Subcutaneous abdominal adipose tissue (tissue), 5 donors: ENCODE results near the gene ST8SIA5.
A peak's percentile ranks its signal among the peaks of the same experiment; 100 is the strongest.

ENCODE experiments used
- H3K27ac ChIP-seq: one replicate; pipeline ENCODE4 v1.7.0; 2013; ENCODE audit warnings: low read depth, mild to moderate bottlenecking, inconsistent platforms, low read length, moderate library complexity
- H3K27me3 ChIP-seq, 5 donors: one replicate each; pipeline ENCODE4 v1.7.0; 2013; ENCODE audit warnings: low read length in 5 of 5, inconsistent platforms in 1 of 5; ENCODE audit not compliant: control insufficient read depth in 5 of 5, insufficient read depth in 4 of 5
- H3K36me3 ChIP-seq, 5 donors: one replicate each; pipeline ENCODE4 v1.7.0; 2013; ENCODE audit warnings: low read length in 5 of 5; ENCODE audit not compliant: control insufficient read depth in 5 of 5, insufficient read depth in 5 of 5
- H3K4me1 ChIP-seq, 5 donors: one replicate each; pipeline ENCODE4 v1.7.0; 2013; ENCODE audit warnings: low read length in 5 of 5, mild to moderate bottlenecking in 3 of 5, moderate library complexity in 1 of 5; ENCODE audit not compliant: control insufficient read depth in 5 of 5, insufficient read depth in 5 of 5
- H3K4me3 ChIP-seq, 5 donors: one replicate each; pipeline ENCODE4 v1.7.0; 2013; ENCODE audit warnings: low read length in 5 of 5, low read depth in 1 of 5
- H3K9ac ChIP-seq, 5 donors: one replicate each; pipeline ENCODE4 v1.7.0; 2013; ENCODE audit warnings: low read length in 5 of 5, mild to moderate bottlenecking in 4 of 5, moderate library complexity in 3 of 5
- H3K9me3 ChIP-seq, 5 donors: one replicate each; pipeline ENCODE4 v1.7.0; 2013; ENCODE audit warnings: low read length in 5 of 5; ENCODE audit not compliant: control insufficient read depth in 5 of 5
- donor health status: healthy.
- donor health status: healthy.
- donor health status: healthy.
- donor health status: healthy.
- donor health status: healthy.

ST8SIA5 gene

DNA sequence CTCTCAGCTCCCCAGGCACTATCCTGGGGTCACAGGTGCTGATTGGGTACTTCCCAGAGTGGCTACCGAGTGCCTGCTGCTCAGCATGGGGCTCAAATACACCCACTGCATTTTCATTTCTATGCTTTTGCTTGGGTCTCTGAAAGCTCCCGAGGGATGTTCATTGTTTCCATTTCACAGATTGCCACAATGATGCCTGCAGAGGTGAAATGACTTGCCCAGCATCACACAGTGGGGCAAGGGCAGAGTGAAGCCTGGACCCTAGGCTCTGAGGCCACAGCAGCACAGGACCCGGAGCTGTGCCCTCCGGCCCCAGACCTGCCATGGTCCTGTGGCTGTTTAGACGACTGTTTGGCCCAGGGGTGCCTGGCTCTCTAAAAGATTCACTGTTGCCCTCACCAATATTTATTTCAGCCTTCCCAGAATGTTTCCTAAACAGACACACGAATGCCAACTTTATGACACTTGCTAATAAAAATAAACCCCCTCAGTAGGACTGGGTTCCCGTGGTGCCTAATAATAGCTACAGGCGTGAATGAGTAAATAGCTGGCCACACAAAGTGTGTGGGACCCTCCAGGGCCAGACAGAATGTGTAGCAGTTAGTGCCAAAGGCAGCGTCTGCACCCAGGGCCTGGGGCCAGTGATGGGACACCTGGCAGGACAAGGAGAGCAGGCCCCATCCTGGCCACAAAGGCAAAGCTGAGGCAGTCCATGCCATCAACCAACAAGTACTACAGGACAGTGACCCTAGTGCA is 11.5 kb upstream of the ST8SIA5 start:
- Histone ChIP-seq H3K27me3 (peaks cover 0 to 7% (median 0%) of the 10 kb centered on the region in 5 donors), H3K27ac (no peak overlapping the region), H3K4me1 (peaks cover 0 to 4% (median 0%) of the 10 kb centered on the region in 5 donors), H3K4me3 (no peak overlapping the region), H3K9ac (no peak overlapping the region), H3K36me3 (no peaks in the 10 kb centered on the region), H3K9me3 (no peaks in the 10 kb centered on the region)

GRCh38 chr18:46767217-46767616 is 10.4 kb upstream of the ST8SIA5 start:
- Histone ChIP-seq H3K27ac (no peak overlapping the region), H3K4me1 (peaks cover 0 to 4% (median 0%) of the 10 kb centered on the region in 5 donors)

GRCh38 chr18:46764586-46764985 is 7.7 kb upstream of the ST8SIA5 start:
- H3K27me3 ChIP-seq: peaks cover 2 to 17% (median 11%) of the 10 kb centered on the region in 5 donors
- H3K36me3 ChIP-seq: no peaks in the 10 kb centered on the region
- H3K9me3 ChIP-seq: no peaks in the 10 kb centered on the region
- no peak overlapping the region for H3K4me3 ChIP-seq
- peaks cover 0 to 2% (median 0%) of the 10 kb centered on the region in 5 donors for H3K4me1 ChIP-seq
- H3K9ac ChIP-seq: no peak overlapping the region
- no peak overlapping the region for H3K27ac ChIP-seq

More at GRCh38 chr18:46767217-46767616, 10.4 kb upstream of the ST8SIA5 start:
- Histone ChIP-seq H3K27me3 (peaks cover 0 to 10% (median 4%) of the 10 kb centered on the region in 5 donors), H3K36me3 (no peaks in the 10 kb centered on the region), H3K4me3 (no peak overlapping the region), H3K9me3 (no peaks in the 10 kb centered on the region), H3K9ac (no peak overlapping the region)

DNA sequence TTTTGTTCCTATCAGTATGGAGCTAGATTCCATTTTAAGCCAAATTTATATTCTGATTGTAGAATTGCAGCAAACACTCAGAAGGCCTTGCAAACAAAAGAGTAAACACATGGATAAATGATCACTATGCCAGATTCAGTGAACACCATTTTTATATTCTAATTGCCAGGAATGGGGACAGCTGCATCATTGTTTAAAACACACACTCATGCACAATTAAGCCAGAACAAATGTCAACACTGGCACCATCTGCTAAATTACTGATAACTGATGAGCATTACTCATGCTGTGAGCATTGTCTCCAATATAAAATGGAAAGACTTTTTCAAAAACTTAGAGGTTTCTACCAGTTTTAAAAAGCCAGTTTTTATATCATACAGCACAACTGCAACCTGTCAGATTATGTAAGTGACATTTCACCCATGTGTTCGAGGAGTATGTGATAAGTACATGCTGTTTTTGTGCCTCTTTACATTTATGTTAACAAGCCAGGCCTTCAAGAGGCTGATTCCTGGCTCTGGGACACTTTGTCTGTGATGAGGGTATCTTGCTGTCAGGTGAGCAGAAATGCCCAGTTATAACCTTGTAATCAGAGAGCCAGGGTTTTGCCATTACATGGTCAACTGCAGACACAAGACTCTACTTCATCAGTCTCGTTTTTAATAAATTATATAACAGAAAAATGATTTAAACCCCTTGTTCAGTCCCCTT is 4.4 kb upstream of the ST8SIA5 start:
- H3K4me1 ChIP-seq: peaks cover 0 to 20% (median 18%) of the 10 kb centered on the region in 5 donors
- H3K27me3 ChIP-seq: peaks cover 16 to 46% (median 28%) of the 10 kb centered on the region in 5 donors
- no peak overlapping the region for H3K27ac ChIP-seq
- H3K9ac ChIP-seq: no peak overlapping the region
- no peaks in the 10 kb centered on the region for H3K36me3 ChIP-seq
- no peak overlapping the region for H3K4me3 ChIP-seq
- H3K9me3 ChIP-seq: no peaks in the 10 kb centered on the region

DNA sequence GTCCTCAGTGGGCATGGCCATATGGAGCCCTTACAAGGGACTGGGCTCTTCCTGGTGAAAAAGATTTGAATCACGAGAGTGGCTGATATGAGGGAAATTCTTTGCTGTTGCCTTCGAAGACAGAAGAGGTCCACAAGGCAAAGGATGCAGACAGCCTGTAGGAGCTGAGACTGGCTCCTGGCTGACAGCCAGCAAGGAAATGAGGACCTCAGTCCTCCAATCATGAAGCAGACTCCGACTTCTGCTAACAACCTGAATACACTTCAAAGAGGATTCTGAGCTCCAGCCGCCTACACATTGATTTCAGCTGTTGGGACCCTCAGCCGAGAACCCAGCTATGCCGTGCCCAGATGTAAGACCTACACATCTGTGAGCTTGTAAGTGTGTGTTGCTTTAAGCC is 3.0 kb upstream of the ST8SIA5 start:
- no peak overlapping the region for H3K4me3 ChIP-seq
- H3K27me3 ChIP-seq: peaks cover 20 to 58% (median 40%) of the 10 kb centered on the region in 5 donors
- H3K36me3 ChIP-seq: no peaks in the 10 kb centered on the region
- no peaks in the 10 kb centered on the region for H3K9me3 ChIP-seq
- H3K4me1 ChIP-seq: peaks cover 0 to 26% (median 24%) of the 10 kb centered on the region in 5 donors
- no peak overlapping the region for H3K9ac ChIP-seq
- no peak overlapping the region for H3K27ac ChIP-seq

GRCh38 chr18:46756025-46756558 is 761 bp downstream of the ST8SIA5 start:
- Histone ChIP-seq H3K27me3 (peaks cover 20 to 51% (median 35%) of the 10 kb centered on the region in 5 donors), H3K4me1 (peaks cover 0 to 26% (median 24%) of the 10 kb centered on the region in 5 donors), H3K9me3 (no peaks in the 10 kb centered on the region), H3K36me3 (no peaks in the 10 kb centered on the region), H3K9ac (no peak overlapping the region), H3K27ac (no peak overlapping the region), H3K4me3 (peak overlapping the region in 2 of 5 donors; percentile 39 to 53)

GRCh38 chr18:46755315-46756024 is 1.4 kb downstream of the ST8SIA5 start:
- Histone ChIP-seq H3K4me3 (peak overlapping the region in 1 of 5 donors; percentile 53), H3K27me3 (peaks cover 20 to 50% (median 35%) of the 10 kb centered on the region in 5 donors), H3K9me3 (no peaks in the 10 kb centered on the region), H3K27ac (no peak overlapping the region), H3K4me1 (peaks cover 0 to 26% (median 24%) of the 10 kb centered on the region in 5 donors), H3K36me3 (no peaks in the 10 kb centered on the region), H3K9ac (no peak overlapping the region)

GRCh38 chr18:46754661-46755292 is 2.1 kb downstream of the ST8SIA5 start:
- H3K36me3 ChIP-seq: no peaks in the 10 kb centered on the region
- H3K4me1 ChIP-seq: peaks cover 0 to 26% (median 24%) of the 10 kb centered on the region in 5 donors
- no peak overlapping the region for H3K4me3 ChIP-seq
- no peak overlapping the region for H3K9ac ChIP-seq
- no peak overlapping the region for H3K27ac ChIP-seq
- H3K27me3 ChIP-seq: peaks cover 20 to 43% (median 33%) of the 10 kb centered on the region in 5 donors
- H3K9me3 ChIP-seq: no peaks in the 10 kb centered on the region

DNA sequence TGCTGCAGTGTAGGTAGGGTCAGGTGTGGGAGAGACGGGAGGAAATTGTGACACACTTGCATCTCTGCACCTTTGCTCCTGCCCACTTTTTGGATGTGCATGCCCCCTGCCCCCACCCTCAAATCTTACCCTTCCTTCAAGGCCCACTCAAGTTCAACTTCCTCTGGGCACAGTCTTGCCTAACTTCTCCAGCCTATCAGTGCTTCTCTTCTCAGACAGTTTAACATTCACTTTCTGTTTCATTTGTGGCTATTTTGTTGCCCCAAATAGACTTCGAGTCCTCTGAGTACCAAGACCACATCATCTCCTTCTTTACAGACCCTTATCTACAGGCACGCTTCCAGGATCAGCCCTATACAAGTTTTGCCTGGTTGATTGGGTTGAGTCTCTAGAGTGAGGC is 2.7 kb downstream of the ST8SIA5 start:
- H3K27ac ChIP-seq: no peak overlapping the region
- peaks cover 0 to 26% (median 24%) of the 10 kb centered on the region in 5 donors for H3K4me1 ChIP-seq
- peaks cover 17 to 37% (median 29%) of the 10 kb centered on the region in 5 donors for H3K27me3 ChIP-seq
- no peak overlapping the region for H3K4me3 ChIP-seq
- H3K9ac ChIP-seq: no peak overlapping the region
- no peaks in the 10 kb centered on the region for H3K9me3 ChIP-seq
- H3K36me3 ChIP-seq: no peaks in the 10 kb centered on the region
